Measurements from ENCODE around the gene BRAF.
"Not testable (repeated sequence)": the region's sequence is repeated elsewhere in the genome, so short reads cannot be mapped to it uniquely, and the experiment has no call there.

Gene BRAF

GRCh38 chr7:140924821-140925421 lies at the start of gene BRAF:
Gene BRAF, minus strand, starts transcription at chr7:140924929. Its CDS starts 226 bp downstream, at chr7:140924703.
- peak; percentile 75 for DNase-seq

- peak; percentile 92 for DNase-seq
These were observed 48.4 kb upstream of the BRAF start for GRCh38 chr7:140972876-140973829.

- no peak for DNase-seq
These were observed 47.6 kb upstream of the BRAF start for GRCh38 chr7:140972344-140972743.

- DNase-seq, result no peak
These were observed 42.7 kb upstream of the BRAF start for GRCh38 chr7:140967438-140967837.

- no peak for DNase-seq
These were observed 42.0 kb upstream of the BRAF start for GRCh38 chr7:140966561-140967233.

GRCh38 chr7:140961117-140961516 lies 36.4 kb upstream of the BRAF start:
- no peak for DNase-seq

- DNase-seq, result not testable (repeated sequence)
These were observed 32.3 kb upstream of the BRAF start for GRCh38 chr7:140956997-140957396.

- DNase-seq, result no peak
These were observed 21.2 kb upstream of the BRAF start for GRCh38 chr7:140945940-140946339.

GRCh38 chr7:140942242-140942641 lies 17.5 kb upstream of the BRAF start:
- DNase-seq, result not testable (repeated sequence)

GRCh38 chr7:140940898-140941297 lies 16.2 kb upstream of the BRAF start:
- no peak for DNase-seq

GRCh38 chr7:140937702-140938264 lies 13.1 kb upstream of the BRAF start:
- DNase-seq, result no peak

GRCh38 chr7:140928491-140929309 lies 4.0 kb upstream of the BRAF start:
- no peak for DNase-seq

- not testable (repeated sequence) for DNase-seq
These were observed 3.2 kb upstream of the BRAF start for GRCh38 chr7:140927945-140928344.

GRCh38 chr7:140927351-140927750 lies 2.6 kb upstream of the BRAF start:
- no peak for DNase-seq

- DNase-seq, result no peak
These were observed 1.5 kb upstream of the BRAF start for GRCh38 chr7:140926021-140926817.

GRCh38 chr7:140924019-140924820 lies 509 bp downstream of the BRAF start:
- DNase-seq, result peak; percentile 70

- peak; percentile 70 for DNase-seq
These were observed 1.2 kb downstream of the BRAF start for GRCh38 chr7:140923358-140924006.

- peak; percentile 68 for DNase-seq
These were observed 1.9 kb downstream of the BRAF start for GRCh38 chr7:140922741-140923345.

- DNase-seq, result peak; percentile 53
These were observed 4.0 kb downstream of the BRAF start for GRCh38 chr7:140920745-140921144.

- DNase-seq, result no peak
These were observed 6.5 kb downstream of the BRAF start for GRCh38 chr7:140918236-140918635.

Measured in NCI-H2171 treated with DMSO at 0.1 percent for 48 hours (cell line).